K562 (cell line): ENCODE data around the gene CDK5R1. TPM values are rescaled to one million over a fixed set of nuclear protein-coding genes. Genes with fewer than 3 reads are reported as not detected.

ENCODE experiments used
- ATAC-seq: fragments of 200-7000 bp; cut with Tn5 transposase; 3 replicates; pipeline ENCODE4 v1.9.1; 2020; ENCODE audit warnings: moderate library complexity
- BruUV-seq: library from RNA; stranded (reverse); fragments of 400-500 nt; replicated peaks from 2 replicates; lab custom pipeline; 2021; lab: Mats Ljungman, UMichigan
- CTCF ChIA-PET: fragments of 300-600 bp; formaldehyde crosslinking; extraction: SDS; loops from one replicate; lab custom pipeline; 2021; ENCODE audit warnings: low intra/inter-chr PET ratio; lab: Yijun Ruan, JAX
- POLR2A ChIA-PET: fragments of 300-600, 350-650 bp; sonication (Branson Sonifier 250); formaldehyde crosslinking; extraction: SDS; loops from one replicate; lab custom pipeline; 2021; ENCODE audit warnings: antibody characterized with exemption, inconsistent platforms; lab: Yijun Ruan, JAX
- DNase-seq, 4 experiments: peaks; one replicate each; pipeline versions ENCODE4 v3.0.0 to v3.0.0-alpha.2; 2011 to 2018; ENCODE audit warnings: low spot score in 3 of 4, mixed read lengths in 3 of 4; ENCODE audit errors: extremely low read depth in 1 of 4
- FAIRE-seq: peaks from 2 replicates; lab custom pipeline; 2011; peaks lifted over from hg19 to GRCh38; lab: Jason Lieb, UNC
- H2AFZ ChIP-seq: 2 replicates; pipeline ENCODE4 v1.6.0; 2011; ENCODE audit warnings: low read depth, low read length, control low read depth, inconsistent platforms
- H3K27ac ChIP-seq: fragments of 200-600 bp; 3 replicates; pipeline ENCODE4 v1.8.0; 2011; ENCODE audit warnings: low read depth, mild to moderate bottlenecking, control low read depth, inconsistent platforms, low read length, moderate library complexity, mixed read lengths; ENCODE audit errors: extremely low read depth
- H3K27me3 ChIP-seq, 2 experiments: fragments of 300-600 bp in 1 of 2; 2 replicates in 1 of 2; 3 replicates in 1 of 2; pipeline versions ENCODE4 v1.6.0 to v1.8.0; 2011; ENCODE audit warnings: inconsistent platforms in 2 of 2, low read length in 2 of 2, mild to moderate bottlenecking in 1 of 2, mixed read lengths in 1 of 2, moderate library complexity in 1 of 2; ENCODE audit not compliant: control insufficient read depth in 2 of 2, insufficient read depth in 2 of 2
- H3K36me3 ChIP-seq: fragments of 300-600 bp; 3 replicates; pipeline ENCODE4 v1.8.0; 2011; ENCODE audit warnings: mild to moderate bottlenecking, low read length, inconsistent platforms; ENCODE audit not compliant: control insufficient read depth, insufficient read depth
- H3K4me1 ChIP-seq, 2 experiments: fragments of 200-600 bp in 1 of 2; replicated peaks in 1 of 2; 2 replicates in 1 of 2; 3 replicates in 1 of 2; pipeline versions ENCODE4 v1.5.1 to v1.8.0; 2011; ENCODE audit warnings: inconsistent platforms in 2 of 2, low read length in 2 of 2, mild to moderate bottlenecking in 1 of 2, mixed read lengths in 1 of 2, moderate library complexity in 1 of 2; ENCODE audit not compliant: control insufficient read depth in 2 of 2, insufficient read depth in 2 of 2
- H3K4me2 ChIP-seq: 2 replicates; pipeline ENCODE4 v1.6.1; 2011; ENCODE audit warnings: low read length, control low read depth, inconsistent platforms, mixed read lengths; ENCODE audit not compliant: insufficient read depth
- H3K4me3 ChIP-seq: fragments of 200-600 bp; sonication (generic), shearing (Covaris generic); 2 replicates; pipeline ENCODE4 v1.5.1; 2016; ENCODE audit warnings: control low read depth, inconsistent platforms
- H3K79me2 ChIP-seq: fragments of 200-600 bp; 3 replicates; pipeline ENCODE4 v1.8.0; 2011; ENCODE audit warnings: low read length, inconsistent platforms; ENCODE audit not compliant: control insufficient read depth, insufficient read depth
- H3K9ac ChIP-seq, 2 experiments: 2 replicates each; pipeline versions ENCODE4 v1.6.0 to v1.6.1; 2011; ENCODE audit warnings: low read depth in 2 of 2, low read length in 2 of 2, control low read depth in 1 of 2, inconsistent platforms in 1 of 2, mild to moderate bottlenecking in 1 of 2, mixed read lengths in 1 of 2; ENCODE audit not compliant: insufficient read depth in 1 of 2
- H3K9me1 ChIP-seq: one replicate; pipeline ENCODE4 v1.6.0; 2011; ENCODE audit warnings: inconsistent platforms, mild to moderate bottlenecking, low read length, moderate library complexity; ENCODE audit not compliant: control insufficient read depth, insufficient read depth
- H3K9me3 ChIP-seq: replicated peaks from 2 replicates; pipeline ENCODE4 v1.5.1; 2011; ENCODE audit warnings: low read depth, low read length, inconsistent platforms; ENCODE audit not compliant: control insufficient read depth, insufficient read depth
- H4K20me1 ChIP-seq: replicated peaks from 2 replicates; pipeline ENCODE4 v1.6.1; 2011; ENCODE audit warnings: low read length, inconsistent platforms, mixed read lengths; ENCODE audit not compliant: control insufficient read depth, insufficient read depth
- CXXC5 ChIP-seq: fragments of 250-450 bp; sonication (Bioruptor Pico); IDR thresholded peaks from 2 replicates; pipeline ENCODE4 v1.8.0; 2022; ENCODE audit warnings: inconsistent platforms, mild to moderate bottlenecking, moderate library complexity
- FOSL1 ChIP-seq: fragments of 200-800 bp; sonication (Bioruptor generic); conservative IDR thresholded peaks from 2 replicates; pipeline ENCODE4 v1.6.1; 2016; ENCODE audit warnings: missing genetic modification characterization, missing compliant biosample characterization
- SMARCB1 ChIP-seq: IDR thresholded peaks from 2 replicates; pipeline ENCODE4 v1.6.1; 2011; ENCODE audit warnings: improper control_type of control experiment, low read depth; ENCODE audit not compliant: insufficient read length
- SPI1 ChIP-seq: IDR thresholded peaks from 2 replicates; pipeline ENCODE4 v1.6.1; 2011; ENCODE audit warnings: low read depth, low read length, control low read depth, borderline replicate concordance
- WGBS: fragments of 100-300 bp; shearing (Covaris generic); methylation state at CpG from one replicate; pipeline ENCODE4 v1.1.6; 2016; ENCODE audit warnings: low coverage, mixed read lengths; ENCODE audit not compliant: insufficient coverage; ENCODE audit errors: missing lambda C conversion rate; 5-methylcytosine and 5-hydroxymethylcytosine counted together
- in situ Hi-C: fragments of 300-500 bp; cut with MboI; formaldehyde crosslinking; loops from 4 replicates; pipeline ENCODE4 v1.15.0; 2018; ENCODE audit warnings: inconsistent platforms, mixed read lengths
- intact Hi-C: fragments of 100-400 bp; cut with micrococcal nuclease; formaldehyde crosslinking; loops from 2 replicates; pipeline ENCODE4 v1.14.2; 2022
- polyA plus RNA-seq, 8 experiments: library from polyadenylated mRNA; depleted of rRNA in 4 of 8; stranded (reverse) in 5 of 8; unstranded in 3 of 8; fragments of >200 nt; fragmentation: Nextera tagmentation in 2 of 8; fragmentation: Illumina TruSeq in 1 of 8; extraction: Ambion mirVana in 2 of 8; extraction: Trizol in 1 of 8; gene quantifications; 2 replicates each; pipeline versions ENCODE4 v1.2.1 to v1.2.3, GENCODE V29; 2011 to 2014; ENCODE audit warnings: inconsistent platforms in 1 of 8, missing spikeins in 1 of 8
- total RNA-seq, 7 experiments: library from RNA; depleted of rRNA in 6 of 7; stranded (reverse); fragments of >200 nt in 6 of 7; fragmentation: Illumina TruSeq in 2 of 7; extraction: Trizol in 2 of 7; gene quantifications; 2 replicates each; pipeline versions ENCODE4 v1.2.1 to v1.2.3, GENCODE V29; 2011 to 2021; ENCODE audit warnings: low replicate concordance in 1 of 7
- TF ChIP-seq, protein P1 (sequence below), 2 experiments: fragments of 250-450 bp in 1 of 2; fragments of 450-650 bp in 1 of 2; sonication (Bioruptor Pico) in 1 of 2; IDR thresholded peaks; 2 replicates each; pipeline versions ENCODE4 v1.6.1 to v1.8.0; 2016 to 2021; ENCODE audit warnings: mild to moderate bottlenecking in 2 of 2, moderate library complexity in 2 of 2, missing compliant biosample characterization in 1 of 2, missing genetic modification characterization in 1 of 2
- TF ChIP-seq, protein P2 (sequence below), 2 experiments: fragments of 450-650 bp in 1 of 2; sonication (generic) in 1 of 2; formaldehyde crosslinking in 1 of 2; IDR thresholded peaks; 2 replicates each; pipeline versions ENCODE4 v1.7.1 to v1.9.0; 2016 to 2022; ENCODE audit warnings: inconsistent platforms in 1 of 2, mild to moderate bottlenecking in 1 of 2, missing genetic modification reagents in 1 of 2

The CDK5R1 gene
- total and polyA plus RNA-seq, 9 of the 15 experiments (the other 6 are each of a cell fraction or from before 2014, with no cell fraction given): 0.10 to 4.8 (median 2.3) TPM

DNA sequence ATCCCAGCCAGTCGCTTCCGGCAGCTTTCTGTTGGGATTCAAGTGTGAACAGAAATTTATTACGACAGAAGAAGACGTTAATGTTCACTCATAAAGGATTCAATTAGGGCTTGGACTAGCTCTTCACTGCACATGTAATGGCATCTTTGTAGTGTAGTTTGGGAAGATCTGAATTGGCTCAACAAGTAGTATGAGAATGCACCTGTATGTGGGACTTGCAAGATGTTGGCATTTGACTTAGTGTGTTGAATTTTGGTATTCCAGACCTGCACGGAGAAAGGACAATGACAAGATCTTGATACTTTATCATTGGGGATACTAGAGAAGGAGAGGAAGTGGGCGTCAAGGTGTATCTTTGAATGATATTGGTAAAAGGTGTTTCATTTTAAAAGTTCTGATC, 41.3 kb upstream of the CDK5R1 start:
- Histone ChIP-seq H3K9me3 (no peaks in the 10 kb centered on the region), H3K4me2 (peak overlapping the region; percentile 94), H3K27ac (peak overlapping the region; percentile 95), H3K4me1 (peaks cover 11 to 17% of the 10 kb centered on the region in 2 experiments; a peak in 4 of 5 replicates), H4K20me1 (peaks cover 8% of the 10 kb centered on the region; the same call in 1 of the 2 replicates), H3K27me3 (no peaks in the 10 kb centered on the region), H3K36me3 (peaks cover 56% of the 10 kb centered on the region), H2AFZ (no peak overlapping the region), H3K9ac (peak overlapping the region; percentile 98 to 99), H3K4me3 (peak overlapping the region; percentile 99), H3K79me2 (peaks cover 61% of the 10 kb centered on the region), H3K9me1 (no peaks in the 10 kb centered on the region)
- peak; percentile 26 for FAIRE-seq
- 1% methylated on average over 6 of the region's 6 CpGs for WGBS
- ATAC-seq: no peak
- intact Hi-C loops: loop anchor here (2.0 to 10.0 kb wide), 2 partner anchors 71 to 103 kb away; partner anchors contain the start of gene C17orf75
- TSS peak; percentile 52 for BruUV-seq
- no peak for DNase-seq
- in situ Hi-C loops: no loop called here
- ChIA-PET POLR2A (interaction anchor here (0.6 to 1.6 kb wide), 3 partner anchors 16 to 415 kb away, joined by 3 to 8 read pairs (median 5); no protein-coding TSS in a partner anchor), CTCF (no interaction called here)
- no peak for TF ChIP-seq CXXC5 (CRISPR knock-in tag)
- peak; percentile 37; the same call in 1 of the 2 replicates for TF ChIP-seq SPI1
- TF ChIP-seq FOSL1 (tag): 0 out of 2 replicates have a peak, but pooled peaks have one; percentile 5
- TF ChIP-seq, protein P1, sequence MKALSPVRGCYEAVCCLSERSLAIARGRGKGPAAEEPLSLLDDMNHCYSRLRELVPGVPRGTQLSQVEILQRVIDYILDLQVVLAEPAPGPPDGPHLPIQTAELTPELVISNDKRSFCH (CRISPR knock-in tag; IDR thresholded peaks at IDR 0.05): no peak
- TF ChIP-seq, protein P1 (tag; IDR thresholded peaks at IDR 0.05): no peak
- peak; percentile 71 for TF ChIP-seq SMARCB1
- TF ChIP-seq, protein P2, sequence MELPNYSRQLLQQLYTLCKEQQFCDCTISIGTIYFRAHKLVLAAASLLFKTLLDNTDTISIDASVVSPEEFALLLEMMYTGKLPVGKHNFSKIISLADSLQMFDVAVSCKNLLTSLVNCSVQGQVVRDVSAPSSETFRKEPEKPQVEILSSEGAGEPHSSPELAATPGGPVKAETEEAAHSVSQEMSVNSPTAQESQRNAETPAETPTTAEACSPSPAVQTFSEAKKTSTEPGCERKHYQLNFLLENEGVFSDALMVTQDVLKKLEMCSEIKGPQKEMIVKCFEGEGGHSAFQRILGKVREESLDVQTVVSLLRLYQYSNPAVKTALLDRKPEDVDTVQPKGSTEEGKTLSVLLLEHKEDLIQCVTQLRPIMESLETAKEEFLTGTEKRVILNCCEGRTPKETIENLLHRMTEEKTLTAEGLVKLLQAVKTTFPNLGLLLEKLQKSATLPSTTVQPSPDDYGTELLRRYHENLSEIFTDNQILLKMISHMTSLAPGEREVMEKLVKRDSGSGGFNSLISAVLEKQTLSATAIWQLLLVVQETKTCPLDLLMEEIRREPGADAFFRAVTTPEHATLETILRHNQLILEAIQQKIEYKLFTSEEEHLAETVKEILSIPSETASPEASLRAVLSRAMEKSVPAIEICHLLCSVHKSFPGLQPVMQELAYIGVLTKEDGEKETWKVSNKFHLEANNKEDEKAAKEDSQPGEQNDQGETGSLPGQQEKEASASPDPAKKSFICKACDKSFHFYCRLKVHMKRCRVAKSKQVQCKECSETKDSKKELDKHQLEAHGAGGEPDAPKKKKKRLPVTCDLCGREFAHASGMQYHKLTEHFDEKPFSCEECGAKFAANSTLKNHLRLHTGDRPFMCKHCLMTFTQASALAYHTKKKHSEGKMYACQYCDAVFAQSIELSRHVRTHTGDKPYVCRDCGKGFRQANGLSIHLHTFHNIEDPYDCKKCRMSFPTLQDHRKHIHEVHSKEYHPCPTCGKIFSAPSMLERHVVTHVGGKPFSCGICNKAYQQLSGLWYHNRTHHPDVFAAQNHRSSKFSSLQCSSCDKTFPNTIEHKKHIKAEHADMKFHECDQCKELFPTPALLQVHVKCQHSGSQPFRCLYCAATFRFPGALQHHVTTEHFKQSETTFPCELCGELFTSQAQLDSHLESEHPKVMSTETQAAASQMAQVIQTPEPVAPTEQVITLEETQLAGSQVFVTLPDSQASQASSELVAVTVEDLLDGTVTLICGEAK (IDR thresholded peaks at IDR 0.05): peak; percentile 7; the same call in 1 of the 2 replicates
- TF ChIP-seq, protein P2 (CRISPR knock-in tag; IDR thresholded peaks at IDR 0.05): no peak
